ENCODE results near the gene CRB3.

CRB3 gene

DNA sequence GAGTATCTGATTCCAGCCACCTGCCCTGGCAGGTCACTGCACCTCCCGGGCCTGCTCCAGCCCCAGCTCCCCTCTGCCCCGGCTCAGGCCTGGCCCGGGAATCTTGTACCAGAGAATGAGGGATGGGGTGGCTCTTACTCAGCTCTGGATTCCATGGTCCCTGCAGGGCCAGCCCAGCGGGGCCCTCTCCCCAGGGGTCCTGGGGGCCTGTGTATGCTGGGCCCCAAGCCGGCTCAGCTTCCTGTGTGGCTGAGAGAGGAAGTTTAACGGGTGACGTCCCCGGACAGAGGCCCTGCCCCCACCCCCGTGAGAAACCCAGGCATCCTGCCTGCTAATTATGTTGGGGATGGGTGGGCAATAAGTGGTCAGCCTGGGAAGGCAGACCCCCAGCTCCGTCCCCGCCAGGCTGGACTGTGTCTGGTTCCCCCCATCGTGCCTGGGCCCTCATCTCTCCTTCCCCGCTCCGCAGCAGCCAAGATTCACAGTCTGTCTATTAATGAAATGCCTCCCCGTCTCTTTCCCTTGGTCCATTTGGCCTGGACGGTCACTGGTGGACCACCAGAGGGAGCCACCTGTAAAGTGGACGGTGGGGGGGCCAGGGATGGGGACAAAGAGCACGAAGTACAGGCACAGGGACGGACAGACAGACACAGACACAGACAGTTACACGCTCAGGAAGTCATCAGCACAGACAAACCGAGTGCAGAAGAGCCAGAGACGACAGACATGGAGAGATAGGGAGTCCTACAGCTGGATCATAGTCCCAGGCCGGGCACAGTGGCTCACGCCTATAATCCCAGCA, 17.7 kb downstream of the CRB3 start, which contains the start of gene DENND1C:
Gene DENND1C, minus strand, starts transcription at position 247 of the 802 bp plus-strand sequence. Its CDS starts 92 bp downstream, at position 155.
- H3K4me3 ChIP-seq (ENCODE audit: low read length in 2 of 2) = peak within 1 kb of the TSS in 1 of 2 donors; percentile 15
- no peaks in the 10 kb centered on the region for H3K9me3 ChIP-seq (ENCODE audit: control insufficient read depth in 2 of 2, low read length in 2 of 2)
- H3K27ac ChIP-seq (ENCODE audit: low read length) = no peak within 1 kb of the TSS
- no peaks in the 10 kb centered on the region for H3K4me1 ChIP-seq (ENCODE audit: control insufficient read depth, insufficient read depth, low read length)
- no peak within 1 kb of the TSS for H3K9ac ChIP-seq (ENCODE audit: low read length in 2 of 2)
- no peaks in the 10 kb centered on the region for H3K36me3 ChIP-seq (ENCODE audit: control insufficient read depth in 2 of 2, insufficient read depth in 2 of 2, low read length in 2 of 2)
- H3K27me3 ChIP-seq (ENCODE audit: control insufficient read depth in 1 of 2, insufficient read depth in 2 of 2, low read length in 2 of 2) = peaks cover 8 to 14% of the 10 kb centered on the region in 2 donors

DNA sequence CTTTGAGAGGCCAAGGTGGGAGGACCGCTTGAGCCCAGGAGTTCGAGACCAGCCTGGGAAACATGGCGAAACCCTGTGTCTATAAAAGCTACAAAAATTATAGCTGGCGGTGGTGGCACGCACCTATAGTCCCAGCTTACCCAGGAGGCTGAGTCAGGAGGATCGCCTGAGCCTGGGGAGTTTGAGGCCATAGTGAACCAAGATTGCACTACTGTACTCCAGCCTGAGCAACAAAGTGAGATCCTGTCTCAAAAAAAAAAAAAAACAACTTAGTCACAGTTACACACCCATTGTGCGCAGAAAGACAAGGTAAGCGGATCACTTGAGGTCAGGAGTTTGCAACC, 18.2 kb downstream of the CRB3 start:
- Histone ChIP-seq H3K36me3 (ENCODE audit: control insufficient read depth in 2 of 2, insufficient read depth in 2 of 2, low read length in 2 of 2) (no peaks in the 10 kb centered on the region), H3K27ac (ENCODE audit: low read length) (no peak overlapping the region), H3K9me3 (ENCODE audit: control insufficient read depth in 2 of 2, low read length in 2 of 2) (no peaks in the 10 kb centered on the region), H3K9ac (ENCODE audit: low read length in 2 of 2) (no peak overlapping the region), H3K27me3 (ENCODE audit: control insufficient read depth in 1 of 2, insufficient read depth in 2 of 2, low read length in 2 of 2) (peaks cover 3 to 9% of the 10 kb centered on the region in 2 donors), H3K4me3 (ENCODE audit: low read length in 2 of 2) (no peak overlapping the region), H3K4me1 (ENCODE audit: control insufficient read depth, insufficient read depth, low read length) (no peaks in the 10 kb centered on the region)

DNA sequence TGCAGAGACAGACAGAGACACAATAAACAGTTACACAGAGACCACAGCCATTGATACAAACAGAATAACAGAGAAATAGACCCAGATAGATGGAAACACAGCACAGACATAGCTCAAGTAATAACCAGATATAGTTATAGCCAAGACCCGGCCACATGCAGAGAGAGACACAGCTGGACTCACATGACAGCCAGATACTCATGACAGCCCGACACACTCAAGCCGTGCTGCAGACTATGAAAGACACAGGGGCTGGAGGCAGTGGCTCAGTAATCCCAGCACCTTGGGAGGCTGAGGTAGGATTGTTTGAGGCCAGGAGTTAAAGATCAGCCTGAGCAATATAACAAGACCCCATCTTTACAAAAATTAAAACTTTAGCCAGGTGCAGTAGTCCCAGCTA, 19.2 kb downstream of the CRB3 start:
- Histone ChIP-seq H3K4me3 (ENCODE audit: low read length in 2 of 2) (no peak overlapping the region), H3K9ac (ENCODE audit: low read length in 2 of 2) (no peak overlapping the region), H3K27ac (ENCODE audit: low read length) (no peak overlapping the region), H3K9me3 (ENCODE audit: control insufficient read depth in 2 of 2, low read length in 2 of 2) (no peaks in the 10 kb centered on the region), H3K27me3 (ENCODE audit: control insufficient read depth in 1 of 2, insufficient read depth in 2 of 2, low read length in 2 of 2) (peaks cover 3 to 9% of the 10 kb centered on the region in 2 donors), H3K4me1 (ENCODE audit: control insufficient read depth, insufficient read depth, low read length) (no peaks in the 10 kb centered on the region), H3K36me3 (ENCODE audit: control insufficient read depth in 2 of 2, insufficient read depth in 2 of 2, low read length in 2 of 2) (no peaks in the 10 kb centered on the region)

DNA sequence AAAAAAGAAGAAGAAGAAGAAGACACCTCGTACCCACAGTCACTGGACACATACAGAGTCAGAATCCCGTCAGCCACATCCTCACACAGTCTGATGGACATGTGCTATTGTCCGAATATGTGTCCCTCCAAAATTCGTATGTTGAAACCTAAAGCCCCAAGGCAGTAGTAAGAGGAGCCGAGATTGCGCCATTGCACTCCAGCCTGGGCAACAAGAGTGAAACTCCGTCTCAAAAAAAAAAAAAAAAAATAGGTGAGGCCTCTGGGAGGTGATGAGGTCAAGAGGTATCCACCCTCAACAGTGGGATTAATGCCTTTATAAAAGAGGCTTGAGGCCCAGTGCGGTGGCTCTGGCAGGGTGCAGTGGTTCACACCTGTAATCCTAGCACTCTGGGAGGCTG, 20.2 kb downstream of the CRB3 start:
- Histone ChIP-seq H3K27me3 (ENCODE audit: control insufficient read depth in 1 of 2, insufficient read depth in 2 of 2, low read length in 2 of 2) (peaks cover 3 to 5% of the 10 kb centered on the region in 2 donors), H3K9me3 (ENCODE audit: control insufficient read depth in 2 of 2, low read length in 2 of 2) (no peaks in the 10 kb centered on the region), H3K4me3 (ENCODE audit: low read length in 2 of 2) (no peak overlapping the region), H3K4me1 (ENCODE audit: control insufficient read depth, insufficient read depth, low read length) (no peaks in the 10 kb centered on the region), H3K27ac (ENCODE audit: low read length) (no peak overlapping the region), H3K36me3 (ENCODE audit: control insufficient read depth in 2 of 2, insufficient read depth in 2 of 2, low read length in 2 of 2) (no peaks in the 10 kb centered on the region), H3K9ac (ENCODE audit: low read length in 2 of 2) (no peak overlapping the region)

DNA sequence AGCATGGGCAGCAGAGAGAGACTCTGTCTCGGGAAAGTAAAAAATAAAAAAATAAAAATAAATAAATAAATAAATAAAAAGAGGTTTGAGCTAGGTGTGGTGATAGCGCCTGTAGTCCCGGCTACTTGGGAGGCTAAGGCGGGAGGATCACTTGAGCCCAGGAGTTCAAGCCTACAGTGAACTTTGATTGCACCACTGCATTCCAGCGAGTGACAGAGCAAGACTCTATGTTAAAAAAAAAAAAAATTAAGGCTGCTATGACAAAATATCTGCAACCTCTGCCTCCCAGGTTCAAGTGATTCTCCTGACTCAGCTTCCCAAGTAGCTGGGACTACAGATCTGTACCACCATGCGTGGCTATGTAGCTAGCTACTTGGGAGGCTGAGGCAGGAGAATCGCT, 20.8 kb downstream of the CRB3 start:
- Histone ChIP-seq H3K27me3 (ENCODE audit: control insufficient read depth in 1 of 2, insufficient read depth in 2 of 2, low read length in 2 of 2) (peaks cover 3 to 5% of the 10 kb centered on the region in 2 donors), H3K9me3 (ENCODE audit: control insufficient read depth in 2 of 2, low read length in 2 of 2) (no peaks in the 10 kb centered on the region), H3K9ac (ENCODE audit: low read length in 2 of 2) (no peak overlapping the region), H3K36me3 (ENCODE audit: control insufficient read depth in 2 of 2, insufficient read depth in 2 of 2, low read length in 2 of 2) (no peaks in the 10 kb centered on the region), H3K4me3 (ENCODE audit: low read length in 2 of 2) (no peak overlapping the region), H3K27ac (ENCODE audit: low read length) (no peak overlapping the region), H3K4me1 (ENCODE audit: control insufficient read depth, insufficient read depth, low read length) (no peaks in the 10 kb centered on the region)

DNA sequence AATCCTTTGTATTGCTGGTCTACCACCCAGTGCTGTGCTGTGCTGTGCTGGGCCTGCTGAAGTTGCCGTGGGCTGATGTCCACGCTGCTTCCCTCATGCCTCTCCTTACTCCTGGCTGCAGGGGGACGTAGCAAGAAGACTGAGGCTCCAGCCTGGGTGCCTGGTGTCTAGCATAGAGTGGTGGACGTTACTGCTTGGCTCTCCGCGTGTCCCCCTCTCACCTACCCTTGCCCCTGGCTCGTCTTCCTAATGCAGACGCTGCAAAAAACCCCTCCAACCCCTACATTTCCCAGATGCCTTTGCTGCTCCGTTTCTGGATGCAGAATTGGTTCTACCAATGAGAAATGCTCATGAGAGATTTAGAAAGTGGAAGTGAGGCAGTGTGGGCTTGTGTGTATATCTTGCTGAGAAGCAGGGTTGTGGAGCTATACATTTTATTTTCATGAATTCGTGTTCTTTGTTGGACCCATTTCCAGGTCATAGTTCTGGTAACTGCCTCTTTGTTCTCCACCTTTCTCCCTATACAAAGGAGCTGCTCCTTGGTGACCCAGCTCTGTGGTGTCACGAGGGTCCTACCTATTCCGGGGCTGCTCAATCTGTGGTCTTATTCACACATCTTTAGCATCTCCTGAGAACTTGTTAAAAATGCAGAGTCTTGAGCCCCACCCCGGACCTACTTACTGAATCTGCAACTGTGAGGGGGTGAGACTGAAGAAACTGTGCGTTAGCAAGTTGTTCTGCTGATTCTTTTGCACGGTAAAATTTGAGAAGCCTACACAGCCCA, 25.4 kb downstream of the CRB3 start:
- Histone ChIP-seq H3K4me3 (ENCODE audit: low read length in 2 of 2) (no peak overlapping the region), H3K36me3 (ENCODE audit: control insufficient read depth in 2 of 2, insufficient read depth in 2 of 2, low read length in 2 of 2) (no peaks in the 10 kb centered on the region), H3K9me3 (ENCODE audit: control insufficient read depth in 2 of 2, low read length in 2 of 2) (peaks cover 0 to 5% of the 10 kb centered on the region in 2 donors), H3K27me3 (ENCODE audit: control insufficient read depth in 1 of 2, insufficient read depth in 2 of 2, low read length in 2 of 2) (peaks cover 2 to 3% of the 10 kb centered on the region in 2 donors), H3K27ac (ENCODE audit: low read length) (no peak overlapping the region), H3K9ac (ENCODE audit: low read length in 2 of 2) (no peak overlapping the region), H3K4me1 (ENCODE audit: control insufficient read depth, insufficient read depth, low read length) (no peaks in the 10 kb centered on the region)

DNA sequence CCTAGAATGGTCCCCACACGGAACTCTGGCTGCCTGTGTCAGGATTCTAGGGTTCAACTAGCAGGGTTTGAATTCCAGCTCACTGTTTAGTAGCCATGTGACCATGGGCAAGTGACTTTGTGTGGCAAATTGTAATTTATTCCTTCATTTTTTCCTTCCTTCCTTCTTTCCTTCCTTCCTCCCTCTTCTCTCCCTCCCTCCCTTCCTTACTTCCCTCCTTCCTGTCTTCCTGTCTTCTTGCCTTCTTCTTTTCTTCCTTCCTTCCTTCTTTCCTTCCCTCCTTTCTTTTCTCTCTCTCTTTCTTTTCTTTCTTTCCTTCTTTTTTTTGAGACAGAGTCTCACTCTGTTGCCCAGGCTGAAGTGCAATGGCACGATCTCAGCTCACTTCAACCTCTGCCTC, 26.1 kb downstream of the CRB3 start:
- no peak overlapping the region for H3K27ac ChIP-seq (ENCODE audit: low read length)
- H3K9me3 ChIP-seq (ENCODE audit: control insufficient read depth in 2 of 2, low read length in 2 of 2) = peaks cover 0 to 5% of the 10 kb centered on the region in 2 donors
- no peaks in the 10 kb centered on the region for H3K36me3 ChIP-seq (ENCODE audit: control insufficient read depth in 2 of 2, insufficient read depth in 2 of 2, low read length in 2 of 2)
- H3K27me3 ChIP-seq (ENCODE audit: control insufficient read depth in 1 of 2, insufficient read depth in 2 of 2, low read length in 2 of 2) = peaks cover 2 to 3% of the 10 kb centered on the region in 2 donors
- H3K4me3 ChIP-seq (ENCODE audit: low read length in 2 of 2) = no peak overlapping the region
- no peak overlapping the region for H3K9ac ChIP-seq (ENCODE audit: low read length in 2 of 2)
- no peaks in the 10 kb centered on the region for H3K4me1 ChIP-seq (ENCODE audit: control insufficient read depth, insufficient read depth, low read length)

DNA sequence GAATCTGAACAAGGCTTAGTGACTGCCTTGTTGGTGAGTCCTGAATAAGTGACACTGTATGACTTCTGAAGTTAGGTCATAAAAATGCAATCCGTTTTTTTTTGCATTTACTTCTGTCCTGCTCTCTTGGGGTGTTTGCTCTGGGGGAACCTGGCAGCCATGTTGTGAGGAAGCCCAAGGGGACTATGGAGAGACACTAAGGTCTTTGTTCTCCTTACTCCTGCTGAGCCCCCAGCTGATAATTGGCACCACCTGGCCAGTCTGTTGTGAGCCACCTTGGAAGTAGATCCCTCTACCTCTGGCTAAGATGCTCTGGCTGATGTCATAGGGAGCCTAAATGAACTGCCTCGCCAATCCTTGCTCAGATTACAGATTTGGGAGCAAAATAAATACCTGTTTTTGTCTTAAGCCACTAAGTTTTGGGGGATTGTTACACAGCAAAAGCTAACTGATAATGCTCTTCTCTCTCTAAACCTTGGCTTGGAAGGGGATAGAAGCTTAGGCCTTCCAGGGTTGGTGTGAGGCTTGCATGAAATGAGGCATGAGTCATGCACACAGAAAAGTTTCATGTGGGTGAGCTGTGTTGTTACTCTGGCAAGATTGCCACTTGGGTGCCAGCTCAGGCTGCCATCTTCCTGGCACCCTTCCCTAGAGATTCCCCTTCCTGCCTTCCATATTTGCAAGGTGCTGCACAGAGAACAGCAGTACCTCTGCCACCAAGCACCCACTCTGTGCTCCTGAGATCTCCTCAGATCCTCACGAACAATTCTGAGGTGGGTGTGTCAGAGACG, 27.9 kb downstream of the CRB3 start:
- H3K27me3 ChIP-seq (ENCODE audit: control insufficient read depth in 1 of 2, insufficient read depth in 2 of 2, low read length in 2 of 2) = peaks cover 2 to 3% of the 10 kb centered on the region in 2 donors
- H3K4me3 ChIP-seq (ENCODE audit: low read length in 2 of 2) = no peak overlapping the region
- no peak overlapping the region for H3K27ac ChIP-seq (ENCODE audit: low read length)
- H3K9ac ChIP-seq (ENCODE audit: low read length in 2 of 2) = no peak overlapping the region
- no peaks in the 10 kb centered on the region for H3K36me3 ChIP-seq (ENCODE audit: control insufficient read depth in 2 of 2, insufficient read depth in 2 of 2, low read length in 2 of 2)
- no peaks in the 10 kb centered on the region for H3K4me1 ChIP-seq (ENCODE audit: control insufficient read depth, insufficient read depth, low read length)
- H3K9me3 ChIP-seq (ENCODE audit: control insufficient read depth in 2 of 2, low read length in 2 of 2) = peaks cover 0 to 5% of the 10 kb centered on the region in 2 donors

DNA sequence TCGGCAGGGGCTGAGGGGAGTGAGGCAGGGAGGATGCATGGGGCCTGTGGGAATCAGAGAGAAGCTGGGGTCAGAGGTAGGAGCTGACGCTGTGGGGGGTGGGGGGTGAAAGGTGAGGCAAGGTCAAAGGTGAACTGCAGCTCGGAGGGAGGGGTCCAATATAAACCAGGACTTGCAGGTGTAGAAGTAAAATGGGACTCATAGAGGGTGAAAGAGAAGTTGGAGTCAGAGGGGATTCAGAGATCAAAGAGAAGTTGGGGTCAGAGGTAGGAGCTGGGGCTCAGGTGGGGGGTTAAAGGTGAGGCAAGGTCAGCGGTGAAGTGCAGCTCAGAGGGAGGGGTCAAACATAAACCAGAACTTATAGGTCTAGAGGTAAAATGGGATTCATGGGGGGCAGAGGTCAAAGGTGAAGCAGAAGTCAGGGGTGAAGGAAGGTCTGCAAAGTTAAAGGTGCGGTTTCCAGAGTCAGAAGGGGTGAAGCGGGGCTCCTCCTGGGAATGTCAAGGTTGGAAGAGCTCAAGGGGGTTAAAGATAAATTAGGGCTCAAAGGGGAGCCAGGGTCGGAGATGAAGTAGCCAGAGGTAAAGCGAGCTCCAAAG, 30.5 kb downstream of the CRB3 start:
- Histone ChIP-seq H3K36me3 (ENCODE audit: control insufficient read depth in 2 of 2, insufficient read depth in 2 of 2, low read length in 2 of 2) (no peaks in the 10 kb centered on the region), H3K4me3 (ENCODE audit: low read length in 2 of 2) (no peak overlapping the region), H3K9me3 (ENCODE audit: control insufficient read depth in 2 of 2, low read length in 2 of 2) (peaks cover 0 to 5% of the 10 kb centered on the region in 2 donors), H3K9ac (ENCODE audit: low read length in 2 of 2) (no peak overlapping the region), H3K27ac (ENCODE audit: low read length) (no peak overlapping the region), H3K4me1 (ENCODE audit: control insufficient read depth, insufficient read depth, low read length) (no peaks in the 10 kb centered on the region), H3K27me3 (ENCODE audit: control insufficient read depth in 1 of 2, insufficient read depth in 2 of 2, low read length in 2 of 2) (peaks cover 2 to 3% of the 10 kb centered on the region in 2 donors)

DNA sequence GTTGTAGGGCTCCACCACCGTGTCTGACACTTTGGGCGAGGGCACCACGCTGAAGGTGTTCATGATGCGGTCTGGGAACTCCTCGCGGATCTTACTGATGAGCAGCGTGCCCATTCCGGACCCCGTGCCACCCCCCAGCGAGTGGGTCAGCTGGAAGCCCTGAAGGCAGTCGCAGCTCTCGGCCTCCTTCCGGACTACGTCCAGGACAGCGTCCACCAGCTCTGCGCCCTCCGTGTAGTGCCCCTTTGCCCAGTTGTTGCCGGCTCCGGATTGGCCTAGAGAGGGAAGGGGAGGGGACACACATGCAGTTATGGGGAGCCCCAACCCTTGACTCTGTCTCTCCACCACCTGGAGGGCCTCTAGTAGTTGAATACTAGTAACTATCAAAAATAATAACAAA, 31.9 kb downstream of the CRB3 start:
- Histone ChIP-seq H3K36me3 (ENCODE audit: control insufficient read depth in 2 of 2, insufficient read depth in 2 of 2, low read length in 2 of 2) (no peaks in the 10 kb centered on the region), H3K9me3 (ENCODE audit: control insufficient read depth in 2 of 2, low read length in 2 of 2) (peaks cover 0 to 5% of the 10 kb centered on the region in 2 donors), H3K9ac (ENCODE audit: low read length in 2 of 2) (no peak overlapping the region), H3K27me3 (ENCODE audit: control insufficient read depth in 1 of 2, insufficient read depth in 2 of 2, low read length in 2 of 2) (peaks cover 5 to 6% of the 10 kb centered on the region in 2 donors), H3K4me3 (ENCODE audit: low read length in 2 of 2) (no peak overlapping the region), H3K4me1 (ENCODE audit: control insufficient read depth, insufficient read depth, low read length) (no peaks in the 10 kb centered on the region), H3K27ac (ENCODE audit: low read length) (no peak overlapping the region)

Data from stomach smooth muscle (tissue), 2 donors.